Astrocyte (in vitro differentiated cells and primary cell): ENCODE data around the gene PTPRZ1.

Source experiments
- CTCF ChIP-seq: IDR thresholded peaks from 2 replicates; pipeline ENCODE4 v1.5.1; 2011; ENCODE audit warnings: low read depth, mild to moderate bottlenecking, inconsistent platforms, low read length, moderate library complexity; ENCODE audit not compliant: insufficient read depth
- EZH2 ChIP-seq: IDR thresholded peaks from 2 replicates; pipeline ENCODE4 v1.6.1; 2012; ENCODE audit warnings: mild to moderate bottlenecking, low read length, inconsistent platforms; ENCODE audit not compliant: insufficient read depth

GRCh38 chr7:122014697-122015096 is 141.7 kb downstream of the PTPRZ1 start:
- TF ChIP-seq EZH2 (no peak), CTCF (peak; percentile 4)
